Right renal pelvis (tissue), 4 donors: ENCODE measurements around the gene DIP2C. TPM values are rescaled to one million over a fixed set of nuclear protein-coding genes. Genes with fewer than 3 reads are reported as not detected.
"Not testable (repeated sequence)": the region's sequence is repeated elsewhere in the genome, so short reads cannot be mapped to it uniquely, and the experiment has no call there.

Source experiments
- DNase-seq, 4 donors: peaks; one replicate each; pipeline ENCODE4 v3.0.0-alpha.2; 2013; ENCODE audit warnings: low read depth in 4 of 4, low spot score in 3 of 4, missing footprints in 1 of 4
- polyA plus RNA-seq, 4 donors: library from polyadenylated mRNA; unstranded; fragments of 120-200 nt; gene quantifications; one replicate each; pipeline ENCODE4 v1.2.1, GENCODE V29; 2013; ENCODE audit not compliant: insufficient read length in 4 of 4

The DIP2C gene
- polyA plus RNA-seq, 4 donors = 19.6 to 22.4 (median 21.1) TPM

DNA sequence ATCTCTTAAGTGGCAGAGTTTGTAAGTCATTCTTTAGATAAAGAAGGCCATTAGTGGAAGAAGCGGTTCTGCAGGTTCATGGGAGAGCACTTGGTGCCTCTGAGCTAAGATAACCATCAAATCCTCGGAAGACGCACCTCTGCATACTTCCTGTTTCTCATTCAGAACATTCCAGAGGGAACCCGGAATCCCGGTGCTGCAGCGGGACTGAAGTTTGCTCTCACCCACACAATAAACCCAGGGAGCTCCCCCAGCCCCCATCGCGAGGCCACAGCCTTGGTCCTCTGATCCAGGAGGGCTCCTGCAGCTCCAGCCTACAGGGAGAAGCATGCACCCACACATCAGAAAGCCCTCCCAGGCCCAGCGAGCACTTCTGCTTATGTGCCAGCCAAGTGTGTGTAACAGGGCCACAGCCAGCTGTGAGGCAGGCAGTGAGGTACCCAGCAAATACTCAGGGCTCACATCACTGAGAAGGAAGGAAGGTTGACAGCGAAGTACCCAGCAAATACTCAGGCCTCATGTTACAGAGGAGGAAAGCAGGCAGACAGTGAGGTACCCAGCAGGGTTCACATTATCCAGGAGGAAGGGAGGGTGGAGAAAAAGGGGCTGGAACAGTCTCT is 142.4 kb downstream of the DIP2C start:
- DNase-seq = no peak

DNA sequence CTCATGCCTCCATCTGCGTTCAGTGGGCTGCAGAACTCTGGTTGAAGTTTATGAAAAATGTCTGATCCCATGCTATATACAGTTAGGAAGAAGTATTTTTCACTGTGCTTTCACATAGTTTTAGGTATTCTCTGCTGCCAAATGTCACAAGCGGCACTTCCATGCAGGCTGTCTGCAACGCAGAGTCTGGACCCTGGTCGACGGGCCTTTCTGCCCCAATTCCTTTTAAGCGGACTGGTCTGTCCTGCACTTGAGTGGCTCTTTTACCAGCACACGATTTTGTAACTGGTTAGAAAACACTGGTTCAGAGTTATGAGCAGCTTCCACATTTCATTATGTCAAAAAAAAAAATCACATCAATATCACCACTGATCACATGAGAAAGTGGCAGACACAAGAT is 143.0 kb downstream of the DIP2C start:
- DNase-seq = no peak

DNA sequence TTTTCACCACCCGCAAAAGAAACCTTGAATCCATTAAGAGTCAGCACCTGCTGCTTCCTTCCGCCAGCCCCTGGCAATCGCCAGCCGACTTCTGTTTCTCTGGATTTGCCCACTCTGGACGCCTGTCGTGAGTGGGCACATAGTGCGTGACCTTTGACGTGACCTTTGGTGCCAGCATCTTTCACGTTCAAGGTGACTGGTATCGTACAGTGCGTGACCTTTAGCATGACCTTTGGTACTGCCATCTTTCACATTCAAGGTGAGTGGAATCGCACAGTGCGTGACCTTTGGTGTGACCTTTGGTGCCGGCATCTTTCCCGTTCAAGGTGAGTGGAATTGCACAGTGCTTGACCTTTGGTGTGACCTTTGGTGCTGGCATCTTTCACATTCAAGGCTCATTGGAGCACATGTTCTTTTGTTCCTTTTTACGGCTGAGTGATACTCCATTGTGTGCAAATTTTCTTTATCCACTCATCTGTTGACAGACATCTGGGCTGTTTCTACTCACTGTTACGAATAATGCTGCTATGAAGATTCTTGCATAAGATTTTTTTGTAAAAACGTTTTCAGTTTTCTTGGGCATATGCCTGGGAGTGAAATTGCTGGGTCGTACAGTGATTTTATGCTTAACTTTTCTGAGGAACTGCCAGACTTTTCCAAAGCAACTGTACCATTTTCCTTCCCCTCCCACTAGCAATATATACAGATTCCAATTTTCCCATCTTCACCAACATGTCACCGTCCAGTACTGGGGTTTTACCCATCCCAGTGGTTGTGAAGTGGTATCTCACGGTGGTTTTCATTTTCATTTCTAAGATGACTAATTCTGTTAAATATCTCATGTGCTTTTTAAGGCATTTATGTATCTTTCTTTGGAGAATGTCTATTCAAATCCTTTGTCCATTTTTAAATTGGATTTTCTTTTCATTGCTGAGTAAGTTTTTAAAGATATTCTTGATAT is 145.3 kb downstream of the DIP2C start:
- DNase-seq = no peak

DNA sequence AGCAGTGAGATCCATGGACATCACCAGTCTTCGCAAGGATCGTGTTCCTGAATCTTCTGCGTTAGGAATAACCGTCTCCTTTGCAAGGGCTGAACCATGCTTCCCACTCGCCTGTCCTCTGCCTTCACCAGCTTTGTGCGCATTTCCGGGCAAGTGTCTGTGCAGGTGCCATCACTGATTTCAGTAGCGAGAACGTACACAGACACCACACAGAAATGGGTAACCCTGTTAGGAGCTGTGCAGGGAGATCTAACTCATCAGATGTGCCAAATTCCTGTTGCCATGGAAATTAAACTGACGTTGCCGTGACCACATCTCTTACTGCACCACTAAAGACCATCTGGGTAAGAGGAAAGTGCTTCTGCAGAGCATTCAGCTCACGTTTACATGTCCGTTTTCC is 146.3 kb downstream of the DIP2C start:
- no peak for DNase-seq

DNA sequence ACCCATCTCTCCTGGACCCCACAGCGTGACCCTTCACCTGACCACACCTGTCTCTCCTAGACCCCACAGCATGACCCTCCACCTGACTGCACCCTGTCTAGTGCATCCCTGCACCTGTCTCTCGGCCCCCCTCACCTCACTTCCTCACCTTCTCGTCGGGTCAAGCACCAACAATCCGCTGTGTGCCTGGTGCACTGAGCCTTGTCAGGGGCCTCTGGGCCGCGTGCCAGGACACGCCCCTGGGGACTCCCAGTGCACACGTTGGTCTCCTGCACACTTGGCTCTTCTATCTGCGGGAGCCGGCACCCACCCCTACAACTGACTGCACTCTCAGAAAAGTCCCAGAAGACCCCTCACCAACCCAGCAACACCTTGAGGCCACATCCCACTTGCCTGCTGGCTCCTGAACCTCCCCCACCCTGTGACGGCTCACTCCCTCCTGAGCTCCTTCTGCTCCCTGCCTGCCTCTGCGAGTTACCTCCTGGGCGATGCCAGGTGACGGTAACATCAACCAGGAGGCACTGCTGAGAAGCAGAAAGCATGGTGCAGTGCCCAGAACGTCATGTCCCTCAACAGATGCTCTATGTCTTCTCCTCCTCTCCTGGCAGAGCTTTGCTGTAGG is 147.6 kb downstream of the DIP2C start:
- no peak for DNase-seq

DNA sequence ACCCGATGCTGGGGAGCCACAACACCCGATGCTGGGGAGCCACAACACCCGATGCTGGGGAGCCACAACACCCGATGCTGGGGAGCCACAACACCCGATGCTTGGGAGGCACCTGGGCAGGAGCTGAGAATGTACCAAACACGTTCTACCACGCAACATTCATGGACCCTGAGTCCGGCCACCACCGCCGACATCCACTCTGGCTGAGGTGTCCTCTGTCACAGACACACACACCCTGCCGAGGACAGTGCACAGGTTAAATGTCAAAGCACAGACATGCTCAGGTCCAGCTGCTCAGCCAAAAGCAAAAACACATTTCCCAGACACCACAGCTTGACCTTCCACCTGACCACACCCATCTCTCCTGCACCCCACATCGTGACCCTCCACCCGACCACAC is 148.4 kb downstream of the DIP2C start:
- DNase-seq = no peak

DNA sequence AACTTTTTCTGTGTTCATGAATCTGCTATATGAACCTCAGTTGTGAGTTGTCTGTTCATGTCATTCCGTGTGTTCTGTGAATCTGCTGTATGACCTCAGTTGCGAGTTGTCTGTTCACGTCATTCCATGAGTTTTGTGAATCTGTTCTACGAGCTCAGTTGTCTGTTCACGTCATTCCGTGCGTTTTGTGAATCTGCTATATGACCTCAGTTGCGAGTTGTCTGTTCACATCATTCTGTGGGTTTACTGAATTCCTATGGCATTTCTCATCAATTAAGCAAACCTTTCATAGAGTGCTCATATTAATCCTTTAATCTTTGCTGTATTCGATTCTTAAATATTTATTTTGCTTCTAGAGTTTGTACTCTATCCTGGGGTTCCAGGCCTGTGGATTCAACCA is 150.6 kb downstream of the DIP2C start:
- no peak for DNase-seq

DNA sequence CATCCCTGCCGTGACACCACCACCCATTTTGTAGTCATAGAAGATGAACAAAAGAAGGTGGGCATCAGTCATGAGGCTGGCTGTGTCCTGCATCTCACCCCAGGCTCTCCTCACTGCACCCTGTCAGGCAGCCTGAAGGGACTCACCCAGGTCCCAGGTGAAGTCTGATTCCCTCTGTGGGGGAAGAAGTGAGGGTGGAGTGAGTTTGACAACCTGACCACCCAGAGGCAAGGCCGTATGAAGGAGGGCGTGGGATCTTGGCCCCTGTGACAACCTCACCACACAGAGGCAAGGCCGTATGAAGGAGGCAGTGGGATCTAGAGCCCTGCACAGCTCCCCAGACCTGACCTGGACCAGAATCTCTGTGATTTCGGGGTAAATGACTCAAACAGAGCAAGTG is 152.5 kb downstream of the DIP2C start:
- DNase-seq = no peak

DNA sequence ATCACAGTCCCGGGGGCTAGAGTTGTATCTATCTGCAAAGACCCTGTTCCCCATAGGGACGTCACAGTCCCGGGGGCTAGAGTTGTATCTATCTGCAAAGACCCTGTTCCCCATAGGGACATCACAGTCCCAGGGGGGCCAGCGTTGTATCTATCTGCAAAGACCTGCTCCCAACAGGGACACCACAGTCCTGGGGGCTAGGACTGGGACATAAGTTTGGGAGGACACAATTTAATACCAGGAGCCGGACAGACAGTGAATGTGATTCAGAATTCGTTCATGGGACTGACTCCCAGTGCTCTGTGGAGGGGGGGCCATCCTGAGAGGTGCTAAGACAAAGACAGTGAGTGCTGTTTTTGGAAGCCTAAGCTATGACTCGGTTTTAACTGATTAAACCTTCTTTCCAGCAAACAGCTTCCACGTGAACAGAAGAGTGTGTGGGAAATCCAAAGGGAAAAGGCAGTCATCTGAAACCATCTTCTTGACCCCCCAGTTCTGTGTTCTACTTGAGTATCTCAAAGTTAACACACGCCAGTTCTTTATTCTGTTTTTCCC is 153.0 kb downstream of the DIP2C start:
- DNase-seq = no peak

DNA sequence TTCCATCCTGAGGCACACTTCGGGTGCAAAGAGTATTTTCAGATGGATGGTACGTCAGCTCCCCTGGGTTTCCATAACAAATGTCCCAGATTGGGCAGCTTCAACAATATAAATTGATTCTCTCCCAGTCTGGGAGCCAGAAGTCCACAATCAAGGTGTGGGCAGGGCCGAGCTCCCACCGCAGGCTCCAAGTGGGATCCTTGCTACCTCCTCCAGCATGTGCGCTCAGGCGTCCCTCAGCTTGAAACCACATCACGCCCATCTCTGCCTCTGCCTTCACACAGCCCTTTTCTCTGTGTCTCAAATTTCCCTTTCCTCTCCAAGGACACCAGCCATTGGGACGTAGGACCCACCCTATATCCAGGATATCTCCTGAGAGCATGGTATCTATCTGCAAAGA is 153.5 kb downstream of the DIP2C start:
- DNase-seq = no peak

DNA sequence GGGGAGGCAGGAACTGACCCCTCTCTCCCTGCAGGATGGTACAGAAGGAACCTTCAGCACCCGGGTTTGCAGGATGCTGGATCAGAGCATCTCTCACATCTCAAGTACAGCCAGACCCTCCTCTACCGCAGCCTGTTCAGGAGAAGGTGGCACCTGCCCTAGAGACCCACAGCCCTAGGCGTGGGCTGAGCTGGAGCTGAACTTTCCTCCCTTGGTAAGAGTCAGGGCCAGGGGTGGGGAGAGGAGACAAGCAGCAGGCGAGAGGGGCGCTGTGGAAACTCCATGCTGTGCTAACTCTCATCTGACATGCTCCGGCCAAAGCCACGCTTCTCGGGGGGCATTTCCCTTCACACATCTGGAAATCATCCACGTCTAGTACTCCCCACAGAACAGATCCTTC is 154.4 kb downstream of the DIP2C start:
- no peak for DNase-seq

DNA sequence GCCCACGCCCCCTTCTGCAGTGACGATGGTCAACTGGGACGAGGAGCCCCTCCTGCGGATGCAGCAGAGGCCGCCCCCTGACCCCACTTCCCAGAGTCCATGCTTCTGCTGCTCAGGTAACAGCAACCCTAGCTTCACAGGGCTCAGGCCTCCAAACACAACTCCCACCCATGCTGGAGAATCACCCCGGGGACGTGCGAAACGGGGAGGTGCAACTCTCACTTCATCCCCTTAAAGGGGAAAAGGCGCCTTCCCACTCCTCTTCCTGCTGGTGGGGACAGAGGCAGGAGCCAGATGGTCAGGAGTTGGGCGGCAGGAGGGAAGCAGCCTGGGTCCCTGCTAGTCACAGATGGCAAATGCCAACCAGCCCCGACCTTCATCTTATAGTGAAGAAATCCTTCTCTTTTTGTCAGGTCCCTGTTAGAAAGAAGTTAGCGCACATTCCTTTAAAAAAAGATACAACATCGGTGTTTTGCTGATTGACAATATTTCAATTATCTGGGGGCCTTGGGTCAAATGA is 155.4 kb downstream of the DIP2C start:
- no peak for DNase-seq

DNA sequence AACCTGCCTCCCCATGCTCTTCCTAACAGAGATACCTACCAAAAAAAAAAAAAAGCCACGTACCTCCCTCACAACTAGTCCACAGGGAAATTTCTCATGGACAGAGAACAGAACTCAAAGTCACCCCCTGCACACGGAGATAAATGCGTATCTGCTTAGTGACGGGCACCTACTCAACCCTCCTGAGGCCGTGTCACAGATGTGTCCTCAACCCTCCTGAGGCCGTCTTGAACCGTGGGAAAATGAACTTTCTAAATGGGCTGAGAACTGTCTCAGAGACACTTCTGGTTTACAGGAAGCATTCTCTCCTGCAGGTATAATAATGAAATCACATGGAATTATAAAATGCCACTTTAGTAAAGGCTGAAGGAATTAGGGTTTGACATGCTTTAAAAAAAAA is 155.9 kb downstream of the DIP2C start:
- no peak for DNase-seq

DNA sequence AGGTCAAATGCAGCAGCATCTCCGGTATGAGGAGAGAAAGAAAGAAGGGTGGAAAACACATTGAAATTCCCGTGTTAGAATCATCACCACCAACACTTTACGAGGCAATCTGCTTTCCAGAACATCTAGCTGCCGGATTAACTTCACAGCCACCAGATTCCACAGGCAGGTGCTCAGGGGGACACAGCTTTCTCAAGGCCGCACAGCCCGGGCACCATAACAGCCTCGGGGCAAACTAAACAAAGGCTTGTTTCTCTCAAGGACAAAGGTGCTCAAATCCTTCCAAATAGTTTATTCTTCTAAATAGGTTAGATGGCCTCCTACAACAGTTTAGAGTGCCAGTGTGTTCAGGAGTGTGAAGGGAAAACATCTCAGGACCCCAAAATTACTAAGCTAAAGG is 156.3 kb downstream of the DIP2C start:
- no peak for DNase-seq

DNA sequence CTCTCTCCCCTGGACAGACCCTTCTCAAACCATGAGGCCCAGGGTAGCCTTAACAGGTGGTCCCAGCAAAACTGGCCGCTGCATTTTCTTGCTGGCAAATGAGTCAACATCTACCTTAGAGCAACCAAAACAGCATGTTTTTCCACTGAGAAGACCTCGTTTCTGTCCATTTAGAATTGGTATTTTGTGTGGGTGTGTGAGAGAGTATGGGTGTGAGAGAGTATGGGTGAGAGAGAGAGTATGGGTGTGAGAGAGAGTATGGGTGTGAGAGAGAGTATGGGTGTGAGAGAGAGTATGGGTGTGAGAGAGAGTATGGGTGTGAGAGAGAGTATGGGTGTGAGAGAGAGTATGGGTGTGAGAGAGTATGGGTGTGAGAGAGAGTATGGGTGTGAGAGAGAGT is 157.1 kb downstream of the DIP2C start:
- not testable (repeated sequence) for DNase-seq

DNA sequence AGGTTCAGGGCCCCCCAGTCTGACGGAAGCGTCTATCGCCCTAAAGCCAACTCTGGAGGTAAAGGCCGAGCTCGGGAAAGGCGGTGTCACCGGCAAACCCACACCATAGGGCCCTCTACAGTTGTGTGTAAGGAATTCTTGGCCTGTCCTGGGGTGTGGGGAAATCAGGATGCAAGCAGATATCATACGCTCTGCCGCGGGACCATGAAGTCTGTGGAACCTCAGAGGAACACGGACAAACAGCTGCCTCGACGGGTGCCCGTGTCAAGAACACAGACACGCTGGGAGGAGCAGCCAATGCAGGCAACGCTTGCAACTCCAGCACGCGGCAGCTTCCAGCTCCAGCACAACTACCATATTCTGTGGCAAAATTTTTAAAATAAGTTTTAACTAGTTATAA is 157.9 kb downstream of the DIP2C start:
- no peak for DNase-seq

DNA sequence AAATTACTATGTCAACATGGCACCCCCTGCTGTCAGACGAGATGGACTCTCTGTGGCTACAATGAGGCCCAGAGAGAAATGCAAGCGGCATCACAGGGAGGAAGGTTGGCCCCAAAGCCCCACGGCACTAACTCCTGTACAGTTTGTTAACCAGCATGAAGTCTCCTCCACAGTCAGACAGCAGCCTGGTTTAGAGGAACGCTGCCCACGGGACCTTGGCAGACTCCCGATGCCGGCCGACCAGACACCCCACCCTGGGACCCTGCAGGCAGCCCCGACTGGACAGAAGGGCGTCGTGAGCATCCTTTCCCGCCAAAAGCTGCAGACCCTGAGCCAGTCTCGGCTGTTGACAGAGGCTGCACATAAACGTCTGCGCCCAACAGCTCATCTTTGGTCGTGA is 158.8 kb downstream of the DIP2C start:
- DNase-seq = no peak

DNA sequence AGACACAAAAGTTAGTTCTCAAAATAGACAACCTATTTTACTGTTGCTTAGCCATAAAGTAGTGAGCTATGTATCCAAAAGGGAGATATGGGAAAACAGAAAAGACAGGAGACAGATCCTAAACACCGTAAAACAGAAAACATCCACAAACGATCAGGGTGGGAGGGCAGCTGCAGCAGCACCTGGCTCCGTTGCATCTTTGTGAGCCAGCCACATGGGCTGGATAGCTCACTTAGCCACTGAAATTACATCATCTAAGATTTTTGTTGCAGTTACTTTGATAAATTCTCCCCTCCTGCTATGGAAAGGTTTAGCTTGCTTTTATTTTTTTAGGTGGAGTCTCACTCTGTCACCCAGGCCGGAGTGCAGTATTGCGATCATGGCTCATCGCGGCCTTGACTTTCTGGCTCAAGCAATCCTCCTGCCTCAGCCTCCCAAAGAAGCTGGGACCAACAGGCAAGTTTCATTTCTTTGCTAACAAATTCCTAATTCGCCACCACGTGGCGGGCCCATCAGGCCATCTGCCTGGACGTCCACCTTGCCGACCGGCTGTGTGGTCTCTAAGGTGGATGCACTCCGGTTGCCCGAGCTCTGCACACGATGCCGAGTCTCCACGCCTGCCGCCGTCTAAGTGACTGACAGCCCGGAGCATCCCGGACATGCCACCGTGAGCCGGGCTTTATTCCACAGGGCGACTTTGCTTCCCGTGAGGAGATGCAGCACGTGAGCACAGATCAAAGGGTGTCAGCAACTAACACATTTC is 159.8 kb downstream of the DIP2C start:
- no peak for DNase-seq

DNA sequence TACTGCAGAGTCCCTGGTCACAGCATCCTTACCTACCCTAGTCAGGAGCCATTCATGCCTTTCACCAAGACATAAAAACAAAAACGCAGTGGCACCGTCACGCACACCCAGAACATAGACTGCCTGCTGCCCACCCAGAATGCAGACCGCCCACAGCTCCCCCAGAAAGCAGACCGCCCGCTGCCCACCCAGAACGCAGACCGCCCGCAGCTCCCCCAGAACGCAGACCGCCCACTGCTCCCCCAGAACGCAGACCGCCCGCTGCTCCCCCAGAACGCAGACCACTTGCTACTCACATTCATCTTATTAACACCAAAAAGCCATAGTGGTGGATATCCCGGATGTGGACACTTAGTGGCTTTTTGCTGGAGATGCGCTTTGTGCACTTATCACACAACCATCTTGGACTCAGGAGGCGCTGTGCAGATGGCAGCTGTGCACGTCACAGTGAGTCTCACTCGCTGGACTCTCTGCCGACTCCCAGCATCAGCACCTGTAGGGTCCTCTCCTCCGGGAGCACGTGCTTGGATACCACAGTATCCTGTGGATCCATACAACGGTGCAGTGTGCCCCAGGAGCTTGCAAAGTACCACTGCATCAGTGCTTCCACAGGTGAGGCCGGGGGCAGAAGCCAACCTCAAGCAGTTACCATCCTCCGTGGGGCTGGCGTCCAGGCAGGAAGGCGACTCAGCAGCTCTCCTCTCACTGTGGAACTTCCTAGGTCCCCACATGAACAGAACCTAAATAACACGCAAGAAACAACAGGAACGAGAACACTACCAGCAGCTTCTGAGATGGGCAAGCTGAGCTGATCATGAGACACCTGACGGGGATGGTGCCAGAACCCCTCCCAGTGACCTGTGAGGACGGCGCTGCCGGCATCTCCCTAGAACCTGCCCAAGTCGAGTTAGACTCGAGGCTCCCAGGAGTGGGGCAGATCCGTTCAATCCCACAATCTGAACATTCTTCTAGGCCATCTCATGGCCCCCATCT is 161.0 kb downstream of the DIP2C start:
- no peak for DNase-seq
